IPS-15b (cell line): ENCODE data around the gene SAMD8.

Source experiments
- H3K27me3 ChIP-seq: one replicate; pipeline ENCODE4 v1.6.1; 2013; ENCODE audit warnings: low read length; ENCODE audit not compliant: control insufficient read depth, insufficient read depth
- H3K36me3 ChIP-seq: one replicate; pipeline ENCODE4 v1.6.1; 2013; ENCODE audit warnings: low read length; ENCODE audit not compliant: control insufficient read depth, insufficient read depth
- H3K4me1 ChIP-seq: one replicate; pipeline ENCODE4 v1.6.1; 2013; ENCODE audit warnings: mild to moderate bottlenecking, low read length; ENCODE audit not compliant: control insufficient read depth, insufficient read depth
- H3K4me3 ChIP-seq: one replicate; pipeline ENCODE4 v1.5.1; 2013; ENCODE audit warnings: low read depth, low read length
- H3K9ac ChIP-seq: one replicate; pipeline ENCODE4 v1.6.1; 2013; ENCODE audit warnings: low read depth, mild to moderate bottlenecking, low read length
- H3K9me3 ChIP-seq: one replicate; pipeline ENCODE4 v1.6.1; 2013; ENCODE audit warnings: mild to moderate bottlenecking, low read length; ENCODE audit not compliant: control insufficient read depth, insufficient read depth

The SAMD8 gene

GRCh38 chr10:75089634-75090033, 21.8 kb upstream of the SAMD8 start:
- Histone ChIP-seq H3K9me3 (no peaks in the 10 kb centered on the region), H3K4me3 (no peak overlapping the region), H3K9ac (no peak overlapping the region), H3K36me3 (no peaks in the 10 kb centered on the region), H3K27me3 (no peaks in the 10 kb centered on the region), H3K4me1 (peaks cover 11% of the 10 kb centered on the region)

GRCh38 chr10:75091146-75091545, 20.3 kb upstream of the SAMD8 start:
- H3K4me3 ChIP-seq: no peak overlapping the region
- H3K27me3 ChIP-seq: no peaks in the 10 kb centered on the region
- peaks cover 11% of the 10 kb centered on the region for H3K4me1 ChIP-seq
- H3K9me3 ChIP-seq: no peaks in the 10 kb centered on the region
- H3K9ac ChIP-seq: no peak overlapping the region
- no peaks in the 10 kb centered on the region for H3K36me3 ChIP-seq

- Histone ChIP-seq H3K4me3 (no peak overlapping the region), H3K36me3 (no peaks in the 10 kb centered on the region), H3K27me3 (no peaks in the 10 kb centered on the region), H3K4me1 (no peaks in the 10 kb centered on the region), H3K9ac (no peak overlapping the region), H3K9me3 (no peaks in the 10 kb centered on the region)
Measured at GRCh38 chr10:75094465-75094864, 17.0 kb upstream of the SAMD8 start.

GRCh38 chr10:75095631-75096030, 15.8 kb upstream of the SAMD8 start:
- Histone ChIP-seq H3K36me3 (no peaks in the 10 kb centered on the region), H3K9me3 (no peaks in the 10 kb centered on the region), H3K27me3 (no peaks in the 10 kb centered on the region), H3K4me1 (peaks cover 2% of the 10 kb centered on the region), H3K9ac (no peak overlapping the region), H3K4me3 (no peak overlapping the region)

GRCh38 chr10:75096749-75097148, 14.7 kb upstream of the SAMD8 start:
- H3K4me1 ChIP-seq: peaks cover 6% of the 10 kb centered on the region
- H3K4me3 ChIP-seq: no peak overlapping the region
- H3K27me3 ChIP-seq: no peaks in the 10 kb centered on the region
- H3K9me3 ChIP-seq: no peaks in the 10 kb centered on the region
- no peaks in the 10 kb centered on the region for H3K36me3 ChIP-seq
- H3K9ac ChIP-seq: no peak overlapping the region

GRCh38 chr10:75097666-75098285, 13.7 kb upstream of the SAMD8 start:
- Histone ChIP-seq H3K9me3 (no peaks in the 10 kb centered on the region), H3K4me1 (peaks cover 6% of the 10 kb centered on the region), H3K9ac (no peak overlapping the region), H3K27me3 (no peaks in the 10 kb centered on the region), H3K36me3 (no peaks in the 10 kb centered on the region), H3K4me3 (no peak overlapping the region)

GRCh38 chr10:75098902-75099673, 12.4 kb upstream of the SAMD8 start:
- peaks cover 6% of the 10 kb centered on the region for H3K4me1 ChIP-seq
- no peak overlapping the region for H3K4me3 ChIP-seq
- H3K36me3 ChIP-seq: no peaks in the 10 kb centered on the region
- no peaks in the 10 kb centered on the region for H3K27me3 ChIP-seq
- no peak overlapping the region for H3K9ac ChIP-seq
- H3K9me3 ChIP-seq: no peaks in the 10 kb centered on the region

- H3K9ac ChIP-seq: peak overlapping the region; percentile 81
- peaks cover 6% of the 10 kb centered on the region for H3K4me1 ChIP-seq
- H3K9me3 ChIP-seq: no peaks in the 10 kb centered on the region
- H3K27me3 ChIP-seq: no peaks in the 10 kb centered on the region
- H3K4me3 ChIP-seq: no peak overlapping the region
- H3K36me3 ChIP-seq: no peaks in the 10 kb centered on the region
Measured at GRCh38 chr10:75099952-75100763, 11.3 kb upstream of the SAMD8 start.

- peaks cover 6% of the 10 kb centered on the region for H3K4me1 ChIP-seq
- no peaks in the 10 kb centered on the region for H3K9me3 ChIP-seq
- no peak overlapping the region for H3K4me3 ChIP-seq
- H3K27me3 ChIP-seq: no peaks in the 10 kb centered on the region
- H3K36me3 ChIP-seq: no peaks in the 10 kb centered on the region
- peak overlapping the region; percentile 81 for H3K9ac ChIP-seq
Measured at GRCh38 chr10:75100764-75101291, 10.6 kb upstream of the SAMD8 start.

GRCh38 chr10:75101416-75102251, 9.8 kb upstream of the SAMD8 start:
- H3K9me3 ChIP-seq: no peaks in the 10 kb centered on the region
- H3K4me1 ChIP-seq: peaks cover 8% of the 10 kb centered on the region
- H3K36me3 ChIP-seq: no peaks in the 10 kb centered on the region
- no peak overlapping the region for H3K4me3 ChIP-seq
- no peak overlapping the region for H3K9ac ChIP-seq
- H3K27me3 ChIP-seq: no peaks in the 10 kb centered on the region
